Endothelial cell of umbilical vein (primary cell): Measurements from ENCODE around the gene ARL6IP6. TPM values are rescaled to one million over a fixed set of nuclear protein-coding genes. Genes with fewer than 3 reads are reported as not detected.
"Not testable (repeated sequence)": the region's sequence is repeated elsewhere in the genome, so short reads cannot be mapped to it uniquely, and the experiment has no call there.

Source experiments
- BruUV-seq: library from RNA; stranded (reverse); fragments of 400-500 nt; replicated peaks from 2 replicates; lab custom pipeline; 2021; lab: Mats Ljungman, UMichigan
- CTCF ChIA-PET: fragments of 300-600, 350-600 bp; sonication (Branson Sonifier 250); formaldehyde crosslinking; loops from one replicate; lab custom pipeline; 2021; ENCODE audit warnings: antibody characterized with exemption, inconsistent platforms; lab: Charles Lee
- POLR2A ChIA-PET: fragments of 300-600, 350-600 bp; sonication (Branson Sonifier 250); formaldehyde crosslinking; loops from one replicate; lab custom pipeline; 2021; ENCODE audit warnings: antibody characterized with exemption, inconsistent platforms; lab: Charles Lee
- DNase-seq: peaks from one replicate; pipeline ENCODE4 v3.0.0-alpha.2; 2011; ENCODE audit warnings: low read depth, low spot score
- FAIRE-seq: peaks from 2 replicates; lab custom pipeline; 2011; peaks lifted over from hg19 to GRCh38; lab: Jason Lieb, UNC
- H2AFZ ChIP-seq: 2 replicates; pipeline ENCODE4 v1.6.0; 2012; ENCODE audit warnings: low read depth, low read length, control low read depth, inconsistent platforms
- H3K27ac ChIP-seq: 2 replicates; pipeline ENCODE4 v1.5.1; 2011; ENCODE audit warnings: low read depth, mild to moderate bottlenecking, control low read depth, low read length, moderate library complexity; ENCODE audit not compliant: insufficient read depth
- H3K27me3 ChIP-seq, 2 experiments: 2 replicates each; pipeline versions ENCODE4 v1.6.0 to v1.6.1; 2011; ENCODE audit warnings: low read length in 2 of 2, mixed read lengths in 1 of 2; ENCODE audit not compliant: control insufficient read depth in 2 of 2, insufficient read depth in 2 of 2
- H3K36me3 ChIP-seq, 2 experiments: 2 replicates in 1 of 2; 3 replicates in 1 of 2; pipeline ENCODE4 v1.5.1; 2011; ENCODE audit warnings: low read length in 2 of 2, mild to moderate bottlenecking in 1 of 2, moderate library complexity in 1 of 2; ENCODE audit not compliant: control insufficient read depth in 2 of 2, insufficient read depth in 2 of 2; ENCODE audit errors: extremely low read depth in 1 of 2
- H3K4me1 ChIP-seq: 3 replicates; pipeline ENCODE4 v1.5.1; 2011; ENCODE audit warnings: mild to moderate bottlenecking, low read length; ENCODE audit not compliant: control insufficient read depth, insufficient read depth; ENCODE audit errors: extremely low read depth
- H3K4me2 ChIP-seq: 2 replicates; pipeline ENCODE4 v1.6.1; 2011; ENCODE audit warnings: low read length, control low read depth, mixed read lengths; ENCODE audit not compliant: insufficient read depth
- H3K4me3 ChIP-seq, 3 experiments: fragments of 200-600 bp in 1 of 3; sonication (generic), shearing (Covaris generic) in 1 of 3; replicated peaks in 1 of 3; 2 replicates each; pipeline ENCODE4 v1.5.1; 2011 to 2016; ENCODE audit warnings: control low read depth in 3 of 3, low read length in 3 of 3, mild to moderate bottlenecking in 2 of 3, inconsistent platforms in 1 of 3, low read depth in 1 of 3, moderate library complexity in 1 of 3; ENCODE audit not compliant: insufficient read depth in 1 of 3
- H3K79me2 ChIP-seq: 2 replicates; pipeline ENCODE4 v1.6.0; 2012; ENCODE audit warnings: low read length, inconsistent platforms; ENCODE audit not compliant: control insufficient read depth, insufficient read depth
- H3K9ac ChIP-seq: replicated peaks from 2 replicates; pipeline ENCODE3; 2011; ENCODE audit warnings: low read length, control low read depth; ENCODE audit not compliant: insufficient read depth; ENCODE audit errors: extremely low read depth
- H3K9me1 ChIP-seq: replicated peaks from 3 replicates; pipeline ENCODE4 v1.6.0; 2011; ENCODE audit warnings: mild to moderate bottlenecking, low read length; ENCODE audit not compliant: control insufficient read depth, insufficient read depth; ENCODE audit errors: extremely low read depth
- H3K9me3 ChIP-seq: replicated peaks from 2 replicates; pipeline ENCODE4 v1.5.1; 2012; ENCODE audit warnings: low read length, inconsistent platforms; ENCODE audit not compliant: control insufficient read depth, insufficient read depth
- H4K20me1 ChIP-seq: replicated peaks from 2 replicates; pipeline ENCODE3; 2011; ENCODE audit warnings: mild to moderate bottlenecking, low read length; ENCODE audit not compliant: control insufficient read depth, insufficient read depth; ENCODE audit errors: extremely low read depth
- FOS ChIP-seq: IDR thresholded peaks from 2 replicates; pipeline ENCODE4 v1.6.1; 2011; ENCODE audit warnings: mild to moderate bottlenecking, low read length, moderate library complexity, borderline replicate concordance; ENCODE audit not compliant: insufficient read depth
- GATA2 ChIP-seq: IDR thresholded peaks from 2 replicates; pipeline ENCODE4 v1.7.0; 2011; ENCODE audit warnings: low read depth, mild to moderate bottlenecking, moderate library complexity, mixed read lengths, low read length; ENCODE audit not compliant: insufficient read length, insufficient read depth
- MYC ChIP-seq: IDR thresholded peaks from one replicate; pipeline ENCODE4 v1.6.1; 2011; ENCODE audit warnings: mild to moderate bottlenecking, low read depth, low read length
- POLR2A ChIP-seq: IDR thresholded peaks from 2 replicates; pipeline ENCODE4 v1.6.1; 2012; ENCODE audit warnings: low read depth, mild to moderate bottlenecking, control low read depth, low read length
- POLR2AphosphoS5 ChIP-seq: IDR thresholded peaks from 2 replicates; pipeline ENCODE4 v1.6.1; 2012; ENCODE audit warnings: low read depth, mild to moderate bottlenecking, control low read depth, low read length, moderate library complexity; ENCODE audit not compliant: insufficient read depth
- dilution Hi-C: fragments of 300-500 bp; cut with MboI; formaldehyde crosslinking; loops from one replicate; pipeline ENCODE4 v1.15.0; 2019; ENCODE audit warnings: low sequenced_read_pairs; ENCODE audit not compliant: extremely low pct_ligation_motif_present
- intact Hi-C: fragments of 100-400 bp; cut with micrococcal nuclease; formaldehyde crosslinking; loops from one replicate; pipeline ENCODE4 v1.10.0; 2022
- polyA plus RNA-seq, 4 experiments: library from polyadenylated mRNA; depleted of rRNA in 3 of 4; stranded (reverse) in 3 of 4; unstranded in 1 of 4; fragments of >200 nt; gene quantifications; 2 replicates each; pipeline versions ENCODE4 v1.2.1 to v1.2.3, GENCODE V29; 2011 to 2012; ENCODE audit warnings: missing spikeins in 1 of 4
- total RNA-seq: library from RNA; stranded (reverse); gene quantifications from 2 replicates; pipeline ENCODE4 v1.2.3, GENCODE V29; 2021

ARL6IP6 gene
- total and polyA plus RNA-seq, 2 donors (not counting 3 experiments of a cell fraction or from before 2014, with no cell fraction given), result 36.5 to 57.8 TPM

DNA sequence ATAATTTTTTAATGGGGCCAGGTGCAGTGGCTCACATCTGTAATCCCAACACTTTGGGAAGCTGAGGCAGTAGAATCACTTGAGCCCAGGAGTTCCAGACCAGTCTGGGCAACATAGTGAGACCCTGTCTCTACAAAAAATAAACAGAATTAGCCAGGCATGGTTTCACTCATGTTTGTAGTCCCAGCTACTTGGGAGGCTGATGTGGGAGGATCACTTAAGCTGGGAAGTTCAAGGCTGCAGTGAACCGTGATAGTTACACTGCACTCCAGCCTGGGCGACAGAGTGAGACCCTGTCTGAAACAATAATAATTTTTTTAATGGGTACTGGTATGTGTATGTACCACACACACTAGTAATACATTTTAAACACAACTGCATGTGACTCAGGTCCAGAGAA is 2.4 kb downstream of the ARL6IP6 start:
- peaks cover 13% of the 10 kb centered on the region for H3K4me1 ChIP-seq
- TF ChIP-seq POLR2AphosphoS5, result no peak
- TF ChIP-seq MYC, result no peak
- no peak for TF ChIP-seq POLR2A
- no peak for TF ChIP-seq FOS
- no peak for TF ChIP-seq GATA2
- no peak overlapping the region for H3K4me2 ChIP-seq
- peaks cover 0 to 2% of the 10 kb centered on the region in 2 experiments for H3K36me3 ChIP-seq
- FAIRE-seq (no peak), DNase-seq (no peak)
- no peak overlapping the region for H3K9ac ChIP-seq
- H3K9me3 ChIP-seq, result no peaks in the 10 kb centered on the region
- intact Hi-C loops (no loop called here), dilution Hi-C loops (no loop called here)
- no peak overlapping the region for H2AFZ ChIP-seq
- CTCF ChIA-PET, result interaction anchor here (0.6 kb wide), 1 partner anchor 22 kb away, joined by 3 read pairs; no protein-coding TSS in a partner anchor
- peaks cover 47% of the 10 kb centered on the region for H3K79me2 ChIP-seq
- no peaks in the 10 kb centered on the region for H3K27me3 ChIP-seq
- H3K9me1 ChIP-seq, result no peaks in the 10 kb centered on the region
- H4K20me1 ChIP-seq, result no peaks in the 10 kb centered on the region
- no peak overlapping the region for H3K27ac ChIP-seq
- POLR2A ChIA-PET, result no interaction called here
- H3K4me3 ChIP-seq, result no peak overlapping the region
- BruUV-seq, result no TSS peak

DNA sequence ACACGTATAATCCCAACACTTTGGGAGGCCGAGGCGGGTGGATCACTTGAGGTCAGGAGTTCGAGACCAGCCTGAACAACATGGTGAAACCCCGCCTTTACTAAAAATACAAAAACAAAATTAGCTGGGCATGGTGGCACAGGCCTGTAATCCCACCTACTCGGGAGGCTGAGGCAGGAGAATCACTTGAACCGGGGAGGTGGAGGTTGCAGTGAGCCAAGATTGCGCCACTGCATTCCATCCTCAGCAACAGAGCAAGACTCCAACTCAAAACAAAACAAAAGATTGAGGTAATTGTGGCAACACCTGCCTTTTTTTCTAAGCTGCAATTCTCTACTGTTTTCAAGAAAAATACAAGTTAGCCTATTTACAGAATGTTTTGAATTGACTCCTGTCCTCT is 4.2 kb downstream of the ARL6IP6 start:
- H3K27me3 ChIP-seq, dilution Hi-C loops, H3K36me3 ChIP-seq, H3K4me2 ChIP-seq, H2AFZ ChIP-seq, DNase-seq, H3K9me1 ChIP-seq, BruUV-seq, H3K9ac ChIP-seq, H3K4me1 ChIP-seq, H3K9me3 ChIP-seq, H4K20me1 ChIP-seq, intact Hi-C loops, FAIRE-seq, H3K4me3 ChIP-seq, POLR2A ChIA-PET, H3K27ac ChIP-seq: not testable (repeated sequence)
- CTCF ChIA-PET, result interaction anchor here (1.4 kb wide), 1 partner anchor 21 kb away, joined by 4 read pairs; no protein-coding TSS in a partner anchor
- H3K79me2 ChIP-seq, result peaks cover 41% of the 10 kb centered on the region
